GM18526 (cell line): ENCODE measurements around the gene DEFB131B.
"Not testable (repeated sequence)": the region's sequence is repeated elsewhere in the genome, so short reads cannot be mapped to it uniquely, and the experiment has no call there.

Experiments used
- POLR2A ChIP-seq: IDR thresholded peaks from 3 replicates; pipeline ENCODE4 v1.6.1; 2011; ENCODE audit not compliant: insufficient read length; ENCODE audit errors: extremely low read depth

The DEFB131B gene, protein sequence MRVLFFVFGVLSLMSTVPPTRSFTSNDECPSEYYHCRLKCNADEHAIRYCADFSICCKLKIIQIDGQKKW

DNA sequence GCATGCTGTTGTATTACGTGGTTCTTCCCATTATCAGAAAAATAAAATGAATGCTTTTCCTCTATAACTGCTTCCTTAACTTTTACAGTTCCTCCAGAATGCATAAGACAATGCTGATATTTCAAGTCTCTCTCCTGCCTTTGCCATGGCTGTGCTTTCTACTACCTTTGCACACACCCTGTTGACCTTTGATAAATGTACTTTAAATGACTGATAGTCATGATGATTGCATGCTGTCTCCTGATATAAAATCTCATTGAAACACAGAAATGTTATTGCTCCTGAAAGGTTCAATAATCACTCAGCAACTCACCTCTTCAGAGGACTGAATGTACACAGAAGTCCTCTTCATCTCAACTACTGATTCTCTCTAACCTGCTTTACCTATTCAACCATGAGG, at the start of gene DEFB131B:
TSS of gene DEFB131B (plus strand) at position 395 of the 400 bp plus-strand sequence. CDS start at position 395, 0 bp downstream.
- not testable (repeated sequence) for TF ChIP-seq POLR2A

DNA sequence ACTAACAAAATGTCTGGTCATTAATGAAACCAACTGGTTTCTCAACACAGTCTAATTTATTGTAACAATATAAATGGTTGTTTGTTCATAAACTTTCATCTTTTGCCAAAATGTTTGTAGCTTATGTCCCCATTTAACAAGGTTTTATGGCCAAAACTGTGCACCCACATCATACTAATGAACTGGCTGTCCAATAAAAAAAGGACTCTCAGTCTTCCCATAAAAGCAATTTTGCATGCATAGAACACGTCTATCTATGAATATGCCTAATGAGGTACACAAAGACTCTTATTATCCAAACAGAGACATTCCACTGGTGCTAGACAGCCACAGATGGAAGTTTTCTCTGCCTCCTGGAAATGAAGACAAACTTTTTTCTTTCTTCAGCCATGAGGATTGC, 45.4 kb upstream of the DEFB131B start, which contains the start of gene DEFB108B:
TSS of gene DEFB108B (plus strand) at position 390 of the 400 bp plus-strand sequence. CDS start at position 390, 0 bp downstream.
- not testable (repeated sequence) for TF ChIP-seq POLR2A

DNA sequence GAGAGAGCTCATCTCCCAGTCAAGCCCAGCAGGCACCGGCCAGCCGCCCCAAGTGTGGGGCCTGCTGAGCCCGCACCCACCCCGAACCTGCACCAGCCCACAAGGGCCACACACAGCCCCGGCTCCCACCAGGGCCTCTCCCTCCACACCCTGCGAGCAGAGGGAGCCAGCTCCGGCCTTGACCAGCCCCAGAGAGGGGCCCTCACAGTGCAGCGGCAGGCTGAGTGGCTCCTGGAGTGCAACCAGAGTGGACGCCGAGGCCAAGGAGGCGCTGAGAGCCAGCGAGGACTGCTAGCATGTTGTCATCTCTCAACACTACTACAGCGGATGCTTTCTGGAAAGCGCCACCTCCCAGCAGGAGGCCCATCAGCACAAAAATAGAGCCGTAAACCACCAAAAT, 34.4 kb upstream of the DEFB131B start:
- no peak for TF ChIP-seq POLR2A

DNA sequence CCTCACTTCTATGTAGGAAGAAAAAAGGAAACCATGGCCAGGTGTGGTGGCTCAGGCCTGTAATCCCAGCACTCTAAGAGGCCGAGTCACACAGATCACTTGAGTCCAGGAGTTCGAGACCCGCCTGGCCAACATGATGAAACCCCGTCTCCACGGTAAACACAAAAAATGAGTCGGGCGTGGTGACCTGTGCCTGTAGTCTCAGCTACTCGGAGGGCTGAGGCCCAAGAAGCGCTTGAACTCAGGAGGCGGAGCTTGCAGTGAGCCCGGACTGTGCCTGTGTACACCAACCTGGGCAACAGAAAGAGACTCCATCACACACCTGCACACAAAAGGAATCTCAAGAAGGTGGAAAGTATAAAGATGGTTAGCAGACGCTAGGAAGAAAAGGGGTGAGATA, 17.7 kb downstream of the DEFB131B start:
- TF ChIP-seq POLR2A: no peak

DNA sequence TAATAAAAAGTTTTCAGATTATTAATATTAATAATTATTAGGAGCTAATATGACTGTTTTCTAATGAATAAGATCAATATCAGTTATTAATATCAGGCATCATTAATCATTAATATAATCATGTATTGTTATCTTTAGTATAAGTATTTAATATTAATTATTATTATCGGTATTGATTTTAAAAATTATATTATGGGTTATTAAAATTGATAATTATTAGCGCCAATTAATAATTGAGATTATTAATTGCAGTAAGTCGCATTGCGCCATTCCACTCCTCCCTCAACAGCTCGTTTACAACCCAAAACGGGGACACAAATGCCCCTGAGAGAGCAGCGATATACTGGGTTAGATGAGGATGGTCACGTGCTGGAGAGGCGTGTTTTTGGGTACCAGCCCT, 30.0 kb downstream of the DEFB131B start:
- TF ChIP-seq POLR2A: no peak

DNA sequence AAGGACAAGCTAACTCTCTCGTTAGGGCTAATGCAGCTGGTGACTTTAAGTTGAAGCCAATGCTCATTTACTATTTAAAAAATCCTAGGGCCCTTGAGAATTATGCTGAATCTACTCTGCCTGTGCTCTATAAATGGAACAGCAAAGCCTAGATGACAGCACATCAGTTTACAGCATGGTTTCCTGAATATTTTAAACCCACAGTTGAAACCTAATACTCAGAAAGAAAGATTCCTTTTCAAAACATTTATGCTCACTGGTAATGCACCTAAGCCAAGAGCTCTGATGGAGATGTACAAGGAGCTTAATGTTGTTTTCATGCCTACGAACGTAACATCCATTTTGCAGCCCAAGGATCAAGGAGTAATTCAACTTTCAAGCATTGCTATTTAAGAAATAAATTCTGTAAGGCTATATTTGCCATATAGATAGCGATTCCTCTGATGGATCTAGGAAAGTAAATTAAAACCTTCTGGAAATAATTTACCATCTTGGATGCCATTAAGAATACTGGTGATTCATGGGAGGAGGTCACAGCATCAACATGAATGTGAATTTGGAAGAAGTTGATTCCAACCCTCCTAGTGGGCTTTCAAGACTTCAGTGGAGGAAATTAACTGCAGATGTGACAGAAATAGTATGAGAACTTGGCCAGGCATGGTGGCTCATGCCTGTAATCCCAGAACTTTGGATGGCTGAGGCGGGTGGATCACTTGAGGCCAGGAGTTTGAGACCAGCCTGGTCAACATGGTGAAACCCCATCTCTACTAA, 35.7 kb downstream of the DEFB131B start:
- no peak for TF ChIP-seq POLR2A

DNA sequence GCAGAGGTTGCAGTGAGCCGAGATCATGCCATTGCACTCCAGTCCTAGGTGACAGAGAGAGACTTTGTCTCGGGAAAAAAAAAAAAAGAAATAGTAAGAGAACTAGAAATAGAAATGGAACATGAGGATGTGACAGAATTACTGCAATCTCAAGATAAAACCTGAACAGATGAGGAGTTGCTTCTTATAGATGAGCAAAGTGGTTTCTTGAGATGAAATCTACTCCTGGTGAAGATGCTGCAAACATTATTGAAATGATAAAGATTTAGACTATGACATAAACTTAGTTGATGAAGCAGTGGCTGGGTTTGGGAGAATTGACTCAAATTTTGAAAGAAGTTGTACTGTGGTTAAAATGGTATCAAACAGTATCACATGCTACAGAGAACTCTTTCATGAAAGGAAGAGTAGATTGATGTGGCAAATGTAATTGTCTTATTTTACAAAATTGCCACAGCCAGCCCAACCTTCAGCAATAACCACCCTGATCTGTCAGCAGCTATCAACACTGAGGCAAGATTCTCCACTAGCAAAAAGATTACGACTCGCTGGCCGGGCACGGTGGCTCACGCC, 36.5 kb downstream of the DEFB131B start:
- no peak for TF ChIP-seq POLR2A

DNA sequence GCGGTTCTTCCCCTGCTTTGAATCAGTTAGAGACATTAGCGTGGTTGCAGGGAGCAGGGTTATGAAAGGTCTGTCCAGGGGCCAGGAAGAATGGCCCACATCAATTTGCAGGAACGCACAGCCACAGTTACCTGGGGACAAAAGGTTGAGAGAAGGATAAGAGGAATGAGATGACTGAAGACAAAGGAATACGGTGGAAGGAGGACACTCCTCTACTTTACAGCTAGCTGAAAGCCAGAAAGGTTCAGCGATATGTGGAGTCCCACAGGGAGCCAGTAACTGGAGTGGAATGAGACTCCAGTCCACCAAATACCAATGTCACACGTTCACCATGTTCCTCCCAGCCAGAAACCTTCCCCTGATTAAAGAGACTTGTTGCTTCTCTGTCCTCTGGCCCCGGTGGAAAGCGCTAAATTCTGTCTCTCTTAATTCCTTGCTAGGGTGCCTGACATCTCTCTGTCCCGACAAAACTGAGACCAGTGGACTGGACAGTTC, 39.4 kb downstream of the DEFB131B start:
- TF ChIP-seq POLR2A: no peak

DNA sequence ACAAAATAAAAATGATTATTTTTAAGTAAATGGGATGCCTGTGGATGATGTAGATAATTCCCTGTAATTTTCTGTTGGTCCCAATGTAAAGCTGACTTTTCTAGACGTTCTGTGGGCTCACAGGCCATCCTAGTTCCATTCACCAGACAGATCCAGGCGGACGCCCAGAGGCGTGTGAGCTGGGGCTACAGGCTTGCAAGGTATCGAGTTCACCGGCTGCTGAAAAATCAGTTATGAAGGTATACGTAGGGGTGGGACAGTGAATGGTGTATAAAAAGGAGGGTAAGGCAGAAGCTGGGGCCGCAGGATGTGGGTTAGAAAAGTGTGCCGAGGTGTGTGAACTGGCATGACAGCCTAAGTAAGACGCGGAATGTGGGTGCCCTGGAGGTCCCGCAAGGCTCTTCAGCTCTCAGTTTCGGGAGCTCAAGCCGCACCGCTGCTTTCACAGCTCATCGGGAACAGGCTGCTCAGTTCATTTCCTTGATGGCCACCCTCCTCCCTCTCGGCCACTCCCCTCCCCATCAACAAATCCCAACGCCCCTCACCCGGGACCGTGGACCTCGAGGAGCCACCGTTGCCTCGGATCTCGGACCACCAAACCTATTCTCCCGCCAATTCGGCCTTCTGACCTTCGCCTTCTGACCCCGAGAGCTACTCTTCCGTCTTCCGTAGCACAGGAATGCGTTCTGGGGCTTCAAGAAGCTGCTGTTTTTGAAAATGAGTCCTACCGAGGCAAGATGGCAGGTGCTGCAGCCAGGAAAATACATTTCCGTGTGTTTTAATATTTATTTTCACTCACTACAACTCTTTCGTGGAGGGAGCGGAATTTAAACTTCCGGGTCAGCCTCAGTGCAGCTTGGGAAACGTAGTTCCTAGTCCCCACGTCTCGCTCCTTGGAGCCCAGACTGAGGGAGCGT, 49.8 kb downstream of the DEFB131B start, which contains the start of gene XNDC1N:
TSS of gene XNDC1N (minus strand) at position 775 of the 917 bp plus-strand sequence. CDS start 5,241 bp downstream, outside the sequence.
- peak; percentile 62 for TF ChIP-seq POLR2A

DNA sequence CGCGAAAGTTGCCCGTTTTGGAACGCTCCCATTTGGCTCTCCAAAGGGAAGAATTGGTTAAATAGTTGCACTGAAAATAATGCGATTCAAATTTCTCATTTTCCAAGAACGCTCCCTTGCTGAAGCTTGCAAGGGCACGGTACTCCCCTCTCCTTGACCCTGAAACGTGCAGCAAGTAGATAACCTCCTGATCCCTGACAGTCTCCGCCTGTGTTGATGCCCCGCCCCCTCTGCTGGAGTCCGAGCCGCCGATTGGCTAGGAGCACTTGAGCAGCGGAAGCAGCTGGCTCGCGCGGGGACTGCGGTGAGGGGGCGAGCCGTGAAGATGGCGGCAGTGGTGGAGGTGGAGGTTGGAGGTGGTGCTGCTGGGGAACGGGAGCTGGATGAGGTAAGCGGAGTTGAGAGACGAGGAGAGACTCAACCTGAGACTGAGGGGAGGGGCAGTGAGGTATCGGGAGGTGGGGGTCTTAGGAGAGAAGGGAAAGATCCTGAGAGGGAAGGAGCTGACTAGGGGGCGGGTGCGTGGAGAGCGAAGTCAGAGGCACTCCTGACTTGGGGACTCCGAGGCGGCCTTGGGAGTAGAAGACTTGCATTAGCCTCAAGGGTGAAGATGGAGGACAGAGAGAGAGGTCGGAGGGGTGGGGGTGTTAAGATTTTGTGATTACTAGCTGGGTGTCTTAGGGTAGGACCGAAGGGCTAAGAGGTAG, 50.6 kb downstream of the DEFB131B start, which contains the start of gene RNF121:
TSS of gene RNF121 (plus strand) at position 310 of the 707 bp plus-strand sequence. CDS start at position 326, 16 bp downstream.
- TF ChIP-seq POLR2A: peak; percentile 91

DNA sequence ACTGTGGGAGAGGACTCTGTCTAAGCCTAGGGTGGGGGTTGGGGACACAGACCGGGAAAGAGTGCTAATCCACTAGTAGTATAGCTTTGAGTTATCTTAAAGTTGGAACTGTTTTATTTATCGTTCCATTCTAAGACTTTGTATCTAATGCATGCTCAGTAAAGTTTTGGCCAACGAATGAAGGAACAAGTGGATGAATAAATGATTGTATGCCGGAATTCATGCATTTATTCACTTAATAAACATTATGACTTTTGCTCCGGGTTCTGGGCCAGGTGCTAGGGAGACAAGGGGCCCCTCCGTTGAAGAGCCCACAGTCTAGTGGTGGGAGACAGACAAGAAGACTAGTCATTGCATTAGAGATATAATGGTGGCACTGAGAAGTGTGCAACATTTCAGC, 51.2 kb downstream of the DEFB131B start:
- TF ChIP-seq POLR2A: no peak

DNA sequence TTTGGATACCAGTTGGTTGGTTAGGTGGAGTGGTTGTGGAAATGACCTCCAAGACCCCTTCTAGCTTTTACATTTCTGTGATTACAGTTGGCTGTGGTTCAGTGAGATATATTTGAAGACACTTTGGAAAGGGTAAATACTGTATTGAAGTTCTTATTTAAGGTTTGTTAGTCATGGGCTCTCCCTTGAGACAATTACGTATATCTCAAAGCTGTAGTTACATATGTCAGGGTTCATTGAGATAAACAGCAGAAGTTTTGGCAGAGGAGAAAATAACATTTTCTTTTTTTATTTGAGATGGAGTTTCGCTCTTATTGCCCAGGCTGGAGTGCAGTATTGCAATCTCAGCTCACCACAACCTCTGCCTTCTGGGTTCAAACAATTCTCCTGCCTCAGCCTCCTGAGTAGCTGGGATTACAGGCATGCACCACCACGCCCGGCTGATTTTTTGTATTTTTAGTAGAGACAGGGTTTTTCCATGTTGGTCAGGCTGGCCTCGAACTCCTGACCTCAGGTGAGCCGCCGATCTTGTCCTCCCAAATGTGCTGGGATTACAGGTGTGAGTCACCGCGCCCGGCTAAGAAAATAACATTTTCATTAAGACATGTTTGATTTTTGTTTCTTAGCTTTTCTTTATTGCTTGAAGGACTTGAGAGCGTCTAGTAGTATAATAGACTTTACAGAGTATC, 52.4 kb downstream of the DEFB131B start:
- TF ChIP-seq POLR2A: no peak

DNA sequence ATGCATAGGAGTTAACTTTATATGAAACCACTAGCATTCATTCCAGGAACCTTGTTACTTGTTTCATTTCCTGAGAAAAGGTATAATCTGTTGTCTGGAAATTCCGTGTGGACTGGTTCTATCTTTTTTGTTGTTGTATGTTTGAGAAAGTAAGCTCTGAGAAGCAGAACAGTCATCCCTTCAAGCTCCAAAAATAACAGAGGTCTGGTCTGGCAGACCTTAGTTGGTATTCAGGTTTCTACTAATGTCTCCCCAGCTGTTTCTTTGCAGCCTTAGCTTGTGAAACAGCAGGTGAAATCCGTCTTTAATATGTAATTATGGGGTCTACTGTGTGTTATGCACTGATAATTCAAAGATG, 53.0 kb downstream of the DEFB131B start:
- no peak for TF ChIP-seq POLR2A

DNA sequence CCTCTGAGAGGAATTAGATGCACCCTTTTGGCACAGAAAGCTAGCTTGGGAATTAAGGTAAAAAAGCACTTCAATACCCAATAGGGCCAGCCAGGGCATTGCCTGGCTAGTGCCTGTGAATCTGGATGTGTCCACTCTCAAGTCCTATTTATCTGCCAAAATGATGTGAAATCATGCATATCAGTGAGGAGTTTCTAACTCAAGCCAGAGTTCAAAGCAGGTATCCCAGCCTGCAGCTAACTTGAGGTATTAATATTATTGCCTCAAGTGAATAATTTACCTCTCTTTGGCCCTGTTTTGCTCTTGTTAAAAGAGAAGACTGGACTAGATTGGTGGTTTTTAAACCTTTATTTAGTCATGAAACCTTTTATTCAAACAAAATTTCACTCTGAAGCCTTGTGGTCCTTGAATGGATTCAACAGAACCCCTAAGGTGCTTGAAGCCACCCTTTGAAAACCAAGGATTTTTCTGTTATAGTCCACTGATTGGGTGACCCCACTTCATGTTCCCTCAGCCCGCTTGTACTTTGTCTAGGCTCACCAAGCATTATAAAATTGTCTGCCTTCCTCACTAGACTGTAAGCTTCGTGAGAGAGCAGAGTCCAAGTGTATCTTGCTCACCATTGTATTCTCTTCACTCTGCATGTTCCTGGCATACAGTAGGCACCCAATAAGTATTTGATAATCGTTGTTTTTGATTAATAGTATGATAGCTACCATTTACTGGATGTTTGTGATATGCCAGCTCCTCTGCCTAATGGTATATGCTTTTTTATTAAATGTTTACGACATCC, 55.1 kb downstream of the DEFB131B start:
- TF ChIP-seq POLR2A: no peak
